ENCODE results near the gene TOM1L2.
A peak's percentile ranks its signal among the peaks of the same experiment; 100 is the strongest.

Gene TOM1L2

GRCh38 chr17:17839791-17840707 is 132.2 kb downstream of the TOM1L2 start:
- Histone ChIP-seq H3K9me3 (replicated peaks; ENCODE audit: low read length) (no peaks in the 10 kb centered on the region), H3K4me3 (ENCODE audit: low read length) (peak overlapping the region; percentile 72), H3K9ac (ENCODE audit: low read depth, low read length) (peak overlapping the region; percentile 89), H3K27me3 (ENCODE audit: control insufficient read depth, insufficient read depth, low read length) (no peaks in the 10 kb centered on the region), H3K4me1 (ENCODE audit: control insufficient read depth, insufficient read depth, low read length) (peaks cover 48% of the 10 kb centered on the region), H3K4me2 (ENCODE audit: low read length) (peak overlapping the region; percentile 93), H3K36me3 (ENCODE audit: insufficient read depth, low read length) (no peaks in the 10 kb centered on the region)

- H3K36me3 ChIP-seq (ENCODE audit: insufficient read depth, low read length): no peaks in the 10 kb centered on the region
- no peak overlapping the region for H3K9ac ChIP-seq (ENCODE audit: low read depth, low read length)
Measured at GRCh38 chr17:17837966-17838962, 133.9 kb downstream of the TOM1L2 start.

GRCh38 chr17:17837380-17837821 is 134.8 kb downstream of the TOM1L2 start:
- Histone ChIP-seq H3K36me3 (ENCODE audit: insufficient read depth, low read length) (no peaks in the 10 kb centered on the region), H3K27me3 (ENCODE audit: control insufficient read depth, insufficient read depth, low read length) (no peaks in the 10 kb centered on the region), H3K4me2 (ENCODE audit: low read length) (peak overlapping the region; percentile 99), H3K4me3 (ENCODE audit: low read length) (peak overlapping the region; percentile 99), H3K9me3 (replicated peaks; ENCODE audit: low read length) (no peaks in the 10 kb centered on the region), H3K9ac (ENCODE audit: low read depth, low read length) (peak overlapping the region; percentile 96), H3K4me1 (ENCODE audit: control insufficient read depth, insufficient read depth, low read length) (peaks cover 55% of the 10 kb centered on the region)

More at GRCh38 chr17:17837966-17838962, 133.9 kb downstream of the TOM1L2 start:
- Histone ChIP-seq H3K9me3 (replicated peaks; ENCODE audit: low read length) (no peaks in the 10 kb centered on the region), H3K27me3 (ENCODE audit: control insufficient read depth, insufficient read depth, low read length) (no peaks in the 10 kb centered on the region), H3K4me2 (ENCODE audit: low read length) (no peak overlapping the region), H3K4me1 (ENCODE audit: control insufficient read depth, insufficient read depth, low read length) (peaks cover 55% of the 10 kb centered on the region), H3K4me3 (ENCODE audit: low read length) (no peak overlapping the region)

GRCh38 chr17:17836818-17837379 is 135.3 kb downstream of the TOM1L2 start, which contains the start of gene SREBF1:
Gene SREBF1 (minus strand): TSS chr17:17836986. CDS start chr17:17836817, 169 bp downstream.
- peak within 1 kb of the TSS; percentile 99 for H3K4me3 ChIP-seq (ENCODE audit: low read length)
- peak within 1 kb of the TSS; percentile 99 for H3K4me2 ChIP-seq (ENCODE audit: low read length)
- H3K27me3 ChIP-seq (ENCODE audit: control insufficient read depth, insufficient read depth, low read length): no peaks in the 10 kb centered on the region
- H3K4me1 ChIP-seq (ENCODE audit: control insufficient read depth, insufficient read depth, low read length): peaks cover 55% of the 10 kb centered on the region
- H3K9me3 ChIP-seq (replicated peaks; ENCODE audit: low read length): no peaks in the 10 kb centered on the region
- H3K36me3 ChIP-seq (ENCODE audit: insufficient read depth, low read length): no peaks in the 10 kb centered on the region
- peak within 1 kb of the TSS; percentile 96 for H3K9ac ChIP-seq (ENCODE audit: low read depth, low read length)

- peak overlapping the region; percentile 99 for H3K4me2 ChIP-seq (ENCODE audit: low read length)
- no peaks in the 10 kb centered on the region for H3K36me3 ChIP-seq (ENCODE audit: insufficient read depth, low read length)
- peak overlapping the region; percentile 99 for H3K4me3 ChIP-seq (ENCODE audit: low read length)
- H3K4me1 ChIP-seq (ENCODE audit: control insufficient read depth, insufficient read depth, low read length): peaks cover 54% of the 10 kb centered on the region
- no peaks in the 10 kb centered on the region for H3K27me3 ChIP-seq (ENCODE audit: control insufficient read depth, insufficient read depth, low read length)
- no peaks in the 10 kb centered on the region for H3K9me3 ChIP-seq (replicated peaks; ENCODE audit: low read length)
- peak overlapping the region; percentile 96 for H3K9ac ChIP-seq (ENCODE audit: low read depth, low read length)
Measured at GRCh38 chr17:17836250-17836817, 135.9 kb downstream of the TOM1L2 start.

- H3K36me3 ChIP-seq (ENCODE audit: insufficient read depth, low read length): peaks cover 5% of the 10 kb centered on the region
- H3K9ac ChIP-seq (ENCODE audit: low read depth, low read length): peak overlapping the region; percentile 96
- peak overlapping the region; percentile 99 for H3K4me2 ChIP-seq (ENCODE audit: low read length)
- peak overlapping the region; percentile 99 for H3K4me3 ChIP-seq (ENCODE audit: low read length)
- no peaks in the 10 kb centered on the region for H3K27me3 ChIP-seq (ENCODE audit: control insufficient read depth, insufficient read depth, low read length)
- peaks cover 47% of the 10 kb centered on the region for H3K4me1 ChIP-seq (ENCODE audit: control insufficient read depth, insufficient read depth, low read length)
- H3K9me3 ChIP-seq (replicated peaks; ENCODE audit: low read length): no peaks in the 10 kb centered on the region
Measured at GRCh38 chr17:17835415-17836249, 136.6 kb downstream of the TOM1L2 start.

- no peak overlapping the region for H3K9ac ChIP-seq (ENCODE audit: low read depth, low read length)
- H3K4me3 ChIP-seq (ENCODE audit: low read length): peak overlapping the region; percentile 99
- H3K36me3 ChIP-seq (ENCODE audit: insufficient read depth, low read length): peaks cover 5% of the 10 kb centered on the region
- peaks cover 46% of the 10 kb centered on the region for H3K4me1 ChIP-seq (ENCODE audit: control insufficient read depth, insufficient read depth, low read length)
- H3K9me3 ChIP-seq (replicated peaks; ENCODE audit: low read length): no peaks in the 10 kb centered on the region
- peak overlapping the region; percentile 99 for H3K4me2 ChIP-seq (ENCODE audit: low read length)
- H3K27me3 ChIP-seq (ENCODE audit: control insufficient read depth, insufficient read depth, low read length): no peaks in the 10 kb centered on the region
Measured at GRCh38 chr17:17834974-17835373, 137.2 kb downstream of the TOM1L2 start.

GRCh38 chr17:17833658-17834357 is 138.4 kb downstream of the TOM1L2 start:
- H3K27me3 ChIP-seq (ENCODE audit: control insufficient read depth, insufficient read depth, low read length): no peaks in the 10 kb centered on the region
- H3K4me2 ChIP-seq (ENCODE audit: low read length): no peak overlapping the region
- H3K36me3 ChIP-seq (ENCODE audit: insufficient read depth, low read length): peaks cover 5% of the 10 kb centered on the region
- no peak overlapping the region for H3K4me3 ChIP-seq (ENCODE audit: low read length)
- no peak overlapping the region for H3K9ac ChIP-seq (ENCODE audit: low read depth, low read length)
- no peaks in the 10 kb centered on the region for H3K9me3 ChIP-seq (replicated peaks; ENCODE audit: low read length)
- peaks cover 35% of the 10 kb centered on the region for H3K4me1 ChIP-seq (ENCODE audit: control insufficient read depth, insufficient read depth, low read length)

- Histone ChIP-seq H3K9me3 (replicated peaks; ENCODE audit: low read length) (no peaks in the 10 kb centered on the region), H3K4me2 (ENCODE audit: low read length) (no peak overlapping the region), H3K4me3 (ENCODE audit: low read length) (no peak overlapping the region), H3K36me3 (ENCODE audit: insufficient read depth, low read length) (peaks cover 8% of the 10 kb centered on the region), H3K4me1 (ENCODE audit: control insufficient read depth, insufficient read depth, low read length) (peaks cover 19% of the 10 kb centered on the region), H3K27me3 (ENCODE audit: control insufficient read depth, insufficient read depth, low read length) (no peaks in the 10 kb centered on the region), H3K9ac (ENCODE audit: low read depth, low read length) (no peak overlapping the region)
Measured at GRCh38 chr17:17832032-17832363, 140.2 kb downstream of the TOM1L2 start.

All from skeletal muscle satellite cell (primary cell).